CD14-positive monocyte (primary cell): ENCODE results near the gene TMUB1. TPM values are rescaled to one million over a fixed set of nuclear protein-coding genes. Genes with fewer than 3 reads are reported as not detected.

Source experiments
- DNase-seq, 3 donors: peaks; one replicate each; pipeline ENCODE4 v3.0.0-alpha.2; 2011 to 2022
- H2AFZ ChIP-seq: 2 replicates; pipeline ENCODE4 v1.6.0; 2012; ENCODE audit warnings: mild to moderate bottlenecking, low read depth, low read length, inconsistent platforms; ENCODE audit not compliant: insufficient read depth, poor library complexity, severe bottlenecking
- H3K27ac ChIP-seq, 2 donors: 1 replicate in 1 of 2; 2 replicates in 1 of 2; pipeline ENCODE4 v1.5.1; 2012 to 2013; ENCODE audit warnings: low read length in 2 of 2, control low read depth in 1 of 2, inconsistent platforms in 1 of 2, low read depth in 1 of 2, mild to moderate bottlenecking in 1 of 2
- H3K27me3 ChIP-seq, 2 donors: one replicate each; pipeline versions ENCODE4 v1.6.0 to v1.6.1; 2011 to 2013; ENCODE audit warnings: low read length in 2 of 2; ENCODE audit not compliant: control insufficient read depth in 2 of 2, insufficient read depth in 2 of 2
- H3K36me3 ChIP-seq, 2 donors: replicated peaks in 1 of 2; 1 replicate in 1 of 2; 2 replicates in 1 of 2; pipeline versions ENCODE4 v1.5.1 to v1.6.1; 2012 to 2013; ENCODE audit warnings: low read length in 2 of 2, control low read depth in 1 of 2, inconsistent platforms in 1 of 2, mild to moderate bottlenecking in 1 of 2; ENCODE audit not compliant: insufficient read depth in 2 of 2, control insufficient read depth in 1 of 2
- H3K4me1 ChIP-seq, 2 donors: 1 replicate in 1 of 2; 2 replicates in 1 of 2; pipeline versions ENCODE4 v1.5.1 to v1.6.1; 2012 to 2013; ENCODE audit warnings: low read length in 2 of 2, control low read depth in 1 of 2, inconsistent platforms in 1 of 2, mild to moderate bottlenecking in 1 of 2, moderate library complexity in 1 of 2; ENCODE audit not compliant: insufficient read depth in 2 of 2, control insufficient read depth in 1 of 2
- H3K4me2 ChIP-seq: replicated peaks from 2 replicates; pipeline ENCODE3; 2012; ENCODE audit warnings: low read length, moderate library complexity, mild to moderate bottlenecking; ENCODE audit not compliant: poor library complexity, severe bottlenecking; ENCODE audit errors: extremely low read depth
- H3K4me3 ChIP-seq, 3 experiments: fragments of 200-600 bp in 1 of 3; sonication (generic) in 1 of 3; replicated peaks in 1 of 3; 1 replicate in 2 of 3; 2 replicates in 1 of 3; pipeline ENCODE4 v1.5.1; 2011 to 2013; ENCODE audit warnings: low read length in 3 of 3, mild to moderate bottlenecking in 3 of 3, control low read depth in 2 of 3, low read depth in 2 of 3, inconsistent platforms in 1 of 3, moderate library complexity in 1 of 3
- H3K79me2 ChIP-seq: 2 replicates; pipeline ENCODE4 v1.6.0; 2012; ENCODE audit warnings: mild to moderate bottlenecking, control low read depth, inconsistent platforms, low read length, moderate library complexity; ENCODE audit not compliant: insufficient read depth
- H3K9ac ChIP-seq: 2 replicates; pipeline ENCODE4 v1.6.0; 2017; ENCODE audit warnings: low read length, mild to moderate bottlenecking; ENCODE audit not compliant: insufficient read depth, poor library complexity, severe bottlenecking
- H3K9me3 ChIP-seq, 2 donors: replicated peaks in 1 of 2; 1 replicate in 1 of 2; 2 replicates in 1 of 2; pipeline versions ENCODE4 v1.5.1 to v1.6.1; 2012 to 2013; ENCODE audit warnings: low read length in 2 of 2, control low read depth in 1 of 2; ENCODE audit not compliant: control insufficient read depth in 1 of 2, insufficient read depth in 1 of 2
- H4K20me1 ChIP-seq: 2 replicates; pipeline ENCODE4 v1.6.0; 2012; ENCODE audit warnings: mild to moderate bottlenecking, low read length, control low read depth, moderate library complexity; ENCODE audit not compliant: insufficient read depth
- H3K27ac Mint-ChIP-seq, 7 donors: one replicate each; pipeline ENCODE4 v1.8.0; 2020; ENCODE audit warnings: mild to moderate bottlenecking in 7 of 7, mixed read lengths in 7 of 7, moderate library complexity in 6 of 7, inconsistent platforms in 2 of 7
- H3K27me3 Mint-ChIP-seq, 3 donors: one replicate each; pipeline ENCODE4 v1.8.0; 2021 to 2022; ENCODE audit warnings: low read depth in 3 of 3, mild to moderate bottlenecking in 3 of 3, mixed read lengths in 3 of 3, moderate library complexity in 3 of 3, inconsistent platforms in 1 of 3
- H3K36me3 Mint-ChIP-seq, 2 donors: one replicate each; pipeline ENCODE4 v1.8.0; 2020; ENCODE audit warnings: mixed read lengths in 2 of 2, inconsistent platforms in 1 of 2, mild to moderate bottlenecking in 1 of 2
- H3K4me1 Mint-ChIP-seq: one replicate; pipeline ENCODE4 v1.8.0; 2020; ENCODE audit warnings: mild to moderate bottlenecking, mixed read lengths
- H3K4me3 Mint-ChIP-seq, 2 donors: one replicate each; pipeline ENCODE4 v1.8.0; 2020; ENCODE audit warnings: mild to moderate bottlenecking in 2 of 2, mixed read lengths in 2 of 2, moderate library complexity in 1 of 2
- H3K9me3 Mint-ChIP-seq, 7 donors: one replicate each; pipeline ENCODE4 v1.8.0; 2020 to 2022; ENCODE audit warnings: mixed read lengths in 7 of 7, mild to moderate bottlenecking in 6 of 7, moderate library complexity in 6 of 7, inconsistent platforms in 2 of 7
- WGBS: methylation state at CpG from one replicate; pipeline ENCODE4 v1.1.5; 2013; ENCODE audit warnings: missing lambda C conversion rate; ENCODE audit not compliant: insufficient coverage; 5-methylcytosine and 5-hydroxymethylcytosine counted together
- intact Hi-C, 2 donors: fragments of 100-400 bp; cut with micrococcal nuclease; formaldehyde crosslinking; loops; one replicate each; pipeline versions ENCODE4 v1.15.0 to v1.15.1; 2023
- polyA plus RNA-seq, 3 donors: library from polyadenylated mRNA; depleted of rRNA in 1 of 3; unstranded in 2 of 3; stranded (reverse) in 1 of 3; fragments of 300-500 nt in 2 of 3; fragments of >200 nt in 1 of 3; fragmentation: Illumina TruSeq in 2 of 3; gene quantifications; 1 replicate in 2 of 3; 2 replicates in 1 of 3; pipeline ENCODE4 v1.2.3, GENCODE V29; 2012 to 2021
- TF ChIP-seq, protein P1 (sequence below): fragments of 200-600 bp; IDR thresholded peaks from one replicate; pipeline ENCODE4 v1.8.0; 2022; ENCODE audit warnings: antibody characterized with exemption, mild to moderate bottlenecking

Gene TMUB1
- polyA plus RNA-seq, 3 donors = 17.4 to 28.2 (median 19.8) TPM

DNA sequence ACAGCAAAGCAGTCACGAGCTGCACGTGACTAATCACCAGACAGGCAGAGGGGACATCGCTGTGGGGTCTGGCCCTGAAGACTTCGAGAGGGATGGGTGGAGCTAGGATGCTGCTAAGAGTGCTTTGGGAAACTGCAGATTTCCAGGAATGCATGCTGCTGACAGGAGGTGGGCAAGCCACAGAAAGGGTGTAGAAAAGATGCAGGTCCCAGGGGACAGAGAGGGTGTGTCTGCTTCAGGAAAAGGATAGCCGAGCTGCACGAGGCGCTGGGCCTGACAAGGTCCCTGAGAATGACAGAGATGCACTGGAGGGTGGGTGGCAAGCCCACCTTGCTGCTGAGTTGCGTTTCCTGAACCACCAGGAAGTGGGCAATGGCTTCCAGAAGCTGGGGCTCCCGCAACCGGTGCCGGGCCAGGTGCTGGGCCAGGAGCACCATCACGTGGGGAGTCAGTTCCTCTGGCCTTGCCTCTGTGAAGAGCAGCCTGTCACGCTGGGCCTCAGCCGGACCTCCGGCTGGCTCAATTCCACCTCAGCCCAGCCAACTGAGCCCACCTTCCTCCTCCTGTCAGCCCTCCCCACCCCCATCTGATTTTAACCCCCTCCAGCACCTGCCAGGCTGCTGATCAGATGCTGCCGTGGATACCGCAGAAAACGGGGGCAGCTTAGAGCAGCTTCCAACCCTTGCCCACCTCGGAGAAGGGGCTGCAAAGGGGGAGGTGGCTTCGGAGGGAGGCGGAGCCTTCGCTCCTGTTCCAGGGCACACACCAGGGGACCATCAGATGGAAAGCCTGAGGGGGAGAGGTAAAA, 4.9 kb downstream of the TMUB1 start:
- intact Hi-C loops = loop anchor here in 1 of 2 donors (2.0 to 5.0 kb wide), 2 partner anchors 14 to 34 kb away; no protein-coding TSS in a partner anchor
- peak overlapping the region in 3 of 7 donors; percentile 13 to 24 (median 21) for H3K27ac Mint-ChIP-seq
- Histone ChIP-seq H3K9ac (no peak overlapping the region), H3K4me2 (no peak overlapping the region), H3K27ac (no peak overlapping the region), H3K36me3 (peaks cover 33 to 46% of the 10 kb centered on the region in 2 donors), H3K9me3 (no peaks in the 10 kb centered on the region), H3K79me2 (peaks cover 37% of the 10 kb centered on the region), H2AFZ (no peak overlapping the region), H4K20me1 (peaks cover 53% of the 10 kb centered on the region), H3K4me1 (peaks cover 29 to 41% of the 10 kb centered on the region in 2 donors), H3K27me3 (no peaks in the 10 kb centered on the region), H3K4me3 (no peak overlapping the region)
- H3K4me1 Mint-ChIP-seq = peaks cover 23% of the 10 kb centered on the region
- H3K36me3 Mint-ChIP-seq = peaks cover 30 to 40% of the 10 kb centered on the region in 2 donors
- H3K4me3 Mint-ChIP-seq = peak overlapping the region in 1 of 2 donors; percentile 56
- 74% methylated on average over 15 of the region's 22 CpGs for WGBS
- peaks cover 0 to 1% (median 0%) of the 10 kb centered on the region in 3 donors for H3K27me3 Mint-ChIP-seq
- peaks cover 0 to 3% (median 0%) of the 10 kb centered on the region in 7 donors for H3K9me3 Mint-ChIP-seq
- TF ChIP-seq, protein P1, sequence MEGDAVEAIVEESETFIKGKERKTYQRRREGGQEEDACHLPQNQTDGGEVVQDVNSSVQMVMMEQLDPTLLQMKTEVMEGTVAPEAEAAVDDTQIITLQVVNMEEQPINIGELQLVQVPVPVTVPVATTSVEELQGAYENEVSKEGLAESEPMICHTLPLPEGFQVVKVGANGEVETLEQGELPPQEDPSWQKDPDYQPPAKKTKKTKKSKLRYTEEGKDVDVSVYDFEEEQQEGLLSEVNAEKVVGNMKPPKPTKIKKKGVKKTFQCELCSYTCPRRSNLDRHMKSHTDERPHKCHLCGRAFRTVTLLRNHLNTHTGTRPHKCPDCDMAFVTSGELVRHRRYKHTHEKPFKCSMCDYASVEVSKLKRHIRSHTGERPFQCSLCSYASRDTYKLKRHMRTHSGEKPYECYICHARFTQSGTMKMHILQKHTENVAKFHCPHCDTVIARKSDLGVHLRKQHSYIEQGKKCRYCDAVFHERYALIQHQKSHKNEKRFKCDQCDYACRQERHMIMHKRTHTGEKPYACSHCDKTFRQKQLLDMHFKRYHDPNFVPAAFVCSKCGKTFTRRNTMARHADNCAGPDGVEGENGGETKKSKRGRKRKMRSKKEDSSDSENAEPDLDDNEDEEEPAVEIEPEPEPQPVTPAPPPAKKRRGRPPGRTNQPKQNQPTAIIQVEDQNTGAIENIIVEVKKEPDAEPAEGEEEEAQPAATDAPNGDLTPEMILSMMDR = no peak
- DNase-seq = no peak

DNA sequence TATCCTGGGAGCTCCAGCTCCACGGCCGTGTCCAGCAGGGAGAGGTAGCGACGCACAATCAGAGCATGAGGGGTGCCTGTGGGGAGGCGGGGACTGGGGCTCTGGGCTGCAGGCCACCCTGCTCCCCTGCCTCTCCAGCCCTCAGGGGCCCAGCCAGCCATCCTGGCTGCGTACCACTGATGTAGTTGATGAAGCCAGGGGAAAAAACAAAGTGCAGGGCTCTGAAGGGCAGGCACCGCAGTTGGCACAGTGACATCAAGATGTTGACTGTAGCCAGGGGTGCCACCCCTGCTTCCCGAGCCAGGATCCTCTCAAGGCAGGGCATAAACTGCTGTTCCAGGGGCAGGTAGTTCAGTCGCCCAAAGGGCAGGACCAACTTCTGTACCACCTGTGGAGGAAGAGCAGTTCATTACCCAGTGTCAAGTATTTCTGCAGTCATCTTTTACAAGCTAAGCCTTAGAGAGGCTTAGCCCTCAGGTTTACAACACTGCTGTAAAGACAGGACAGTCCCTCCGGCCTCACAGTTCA, 5.5 kb downstream of the TMUB1 start:
- no peak overlapping the region for H3K4me2 ChIP-seq
- DNase-seq = no peak
- no peak overlapping the region for H3K9ac ChIP-seq
- TF ChIP-seq, protein P1 = no peak
- H3K27ac ChIP-seq = peak overlapping the region in 1 of 2 donors; percentile 3
- Mint-ChIP-seq H3K4me1 (peaks cover 21% of the 10 kb centered on the region), H3K27me3 (peaks cover 0 to 1% (median 0%) of the 10 kb centered on the region in 3 donors), H3K4me3 (peak overlapping the region in 1 of 2 donors; percentile 56), H3K9me3 (peaks cover 0 to 3% (median 0%) of the 10 kb centered on the region in 7 donors), H3K36me3 (peaks cover 30 to 41% of the 10 kb centered on the region in 2 donors), H3K27ac (peak overlapping the region in 2 of 7 donors; percentile 21 to 24)
- H4K20me1 ChIP-seq = peaks cover 53% of the 10 kb centered on the region
- H3K36me3 ChIP-seq = peaks cover 37 to 48% of the 10 kb centered on the region in 2 donors
- no peaks in the 10 kb centered on the region for H3K9me3 ChIP-seq
- peaks cover 27 to 35% of the 10 kb centered on the region in 2 donors for H3K4me1 ChIP-seq
- intact Hi-C loops = loop anchor here in 1 of 2 donors (2.0 to 5.0 kb wide), 2 partner anchors 15 to 35 kb away; no protein-coding TSS in a partner anchor
- peaks cover 32% of the 10 kb centered on the region for H3K79me2 ChIP-seq
- H2AFZ ChIP-seq = no peak overlapping the region
- WGBS = 89% methylated on average over 6 of the region's 10 CpGs
- no peaks in the 10 kb centered on the region for H3K27me3 ChIP-seq
- H3K4me3 ChIP-seq = no peak overlapping the region
